Gastroesophageal sphincter (tissue), 4 donors: ENCODE data around the gene NDE1. TPM values are rescaled to one million over a fixed set of nuclear protein-coding genes. Genes with fewer than 3 reads are reported as not detected.

Experiments used
- ATAC-seq: fragments of 150-250 bp; one replicate; pipeline ENCODE4 v1.9.1; 2016; ENCODE audit warnings: mild to moderate bottlenecking, moderate library complexity
- H3K27ac ChIP-seq, 4 donors: fragments of 200-600 bp; sonication (generic) in 3 of 4; 1 replicate in 3 of 4; 2 replicates in 1 of 4; pipeline ENCODE4 v1.5.1; 2016 to 2019
- H3K27me3 ChIP-seq: fragments of 200-600 bp; sonication (generic); one replicate; pipeline ENCODE4 v1.5.1; 2019
- H3K36me3 ChIP-seq, 2 donors: fragments of 200-600 bp; sonication (generic); one replicate each; pipeline ENCODE4 v1.5.1; 2019; ENCODE audit warnings: control low read depth in 1 of 2
- H3K4me1 ChIP-seq, 3 donors: fragments of 200-600 bp; sonication (generic); 1 replicate in 2 of 3; 2 replicates in 1 of 3; pipeline ENCODE4 v1.5.1; 2016 to 2019; ENCODE audit warnings: control low read depth in 2 of 3
- H3K4me3 ChIP-seq, 2 donors: fragments of 200-600 bp; sonication (generic); one replicate each; pipeline ENCODE4 v1.5.1; 2019; ENCODE audit warnings: mild to moderate bottlenecking in 1 of 2, moderate library complexity in 1 of 2
- H3K9me3 ChIP-seq, 3 donors: fragments of 200-600 bp; sonication (generic); one replicate each; pipeline ENCODE4 v1.5.1; 2017 to 2019; ENCODE audit warnings: control low read depth in 2 of 3
- CTCF ChIP-seq, 4 experiments: fragments of 200-600 bp in 2 of 4; fragments of 450-650 bp in 2 of 4; sonication (generic) in 1 of 4; IDR thresholded peaks; one replicate each; pipeline ENCODE4 v1.5.1; 2017 to 2019; ENCODE audit warnings: antibody characterized with exemption in 4 of 4, mild to moderate bottlenecking in 2 of 4, moderate library complexity in 2 of 4
- EP300 ChIP-seq: sonication (generic); formaldehyde crosslinking; IDR thresholded peaks from one replicate; pipeline ENCODE4 v1.6.1; 2017; ENCODE audit warnings: antibody characterized with exemption, mild to moderate bottlenecking
- POLR2A ChIP-seq, 2 donors: fragments of 450-650 bp; IDR thresholded peaks; one replicate each; pipeline ENCODE4 v1.6.1; 2017; ENCODE audit warnings: antibody characterized with exemption in 2 of 2, mild to moderate bottlenecking in 2 of 2, moderate library complexity in 1 of 2
- POLR2AphosphoS5 ChIP-seq: sonication (generic); formaldehyde crosslinking; IDR thresholded peaks from one replicate; pipeline ENCODE4 v1.6.1; 2017; ENCODE audit warnings: antibody characterized with exemption
- WGBS, 2 donors: methylation state at CpG; one replicate each; pipeline ENCODE4 v1.1.5; 2018; ENCODE audit warnings: low coverage in 1 of 2; 5-methylcytosine and 5-hydroxymethylcytosine counted together
- total RNA-seq, 4 donors: library from RNA; depleted of rRNA; stranded (reverse); fragments of >200 nt; gene quantifications; one replicate each; pipeline ENCODE4 v1.1.0, GENCODE V29; 2016

Gene NDE1
- total RNA-seq, 4 donors from 2014 or later: 34.9 to 123 (median 62.3) TPM

- peaks cover 0 to 95% of the 10 kb centered on the region in 2 donors for H3K36me3 ChIP-seq
- ATAC-seq: no peak
- no peaks in the 10 kb centered on the region for H3K27me3 ChIP-seq
- no peak overlapping the region for H3K4me3 ChIP-seq
- no peak for TF ChIP-seq POLR2AphosphoS5
- TF ChIP-seq POLR2A (IDR thresholded peaks at IDR 0.05): no peak
- no peak for TF ChIP-seq CTCF (IDR thresholded peaks at IDR 0.05)
- TF ChIP-seq EP300: no peak
- H3K9me3 ChIP-seq: no peaks in the 10 kb centered on the region
- no peaks in the 10 kb centered on the region for H3K4me1 ChIP-seq
- whole genome bisulfite sequencing, 2 donors: 87% methylated on average over 5 of the region's 5 CpGs; no CpG with 5 or more reads in 1 of the 2 donors
- H3K27ac ChIP-seq: no peak overlapping the region
These were observed 44.5 kb downstream of the NDE1 start for GRCh38 chr16:15694499-15694898.

- WGBS, 2 donors: 89 to 94% methylated on average over 3 to 9 of the region's 12 CpGs
- ATAC-seq: no peak
These were observed 49.8 kb downstream of the NDE1 start for GRCh38 chr16:15699819-15700218.

GRCh38 chr16:15701367-15701766, 51.3 kb downstream of the NDE1 start:
- Histone ChIP-seq H3K27ac (peak overlapping the region in 3 of 4 donors; percentile 71 to 77 (median 74)), H3K36me3 (peaks cover 0 to 87% of the 10 kb centered on the region in 2 donors), H3K4me1 (peaks cover 0 to 15% (median 0%) of the 10 kb centered on the region in 3 donors), H3K27me3 (no peaks in the 10 kb centered on the region), H3K9me3 (no peaks in the 10 kb centered on the region), H3K4me3 (no peak overlapping the region)
- ATAC-seq: no peak
- WGBS, 2 donors: 18 to 57% methylated on average over 5 to 6 of the region's 6 CpGs
- no peak for TF ChIP-seq POLR2A (IDR thresholded peaks at IDR 0.05)
- no peak for TF ChIP-seq POLR2AphosphoS5
- TF ChIP-seq EP300: no peak
- no peak for TF ChIP-seq CTCF (IDR thresholded peaks at IDR 0.05)

More at GRCh38 chr16:15699819-15700218, 49.8 kb downstream of the NDE1 start:
- no peak overlapping the region for H3K4me3 ChIP-seq
- peaks cover 0 to 9% (median 0%) of the 10 kb centered on the region in 3 donors for H3K4me1 ChIP-seq
- H3K9me3 ChIP-seq: no peaks in the 10 kb centered on the region
- peaks cover 0 to 88% of the 10 kb centered on the region in 2 donors for H3K36me3 ChIP-seq
- no peaks in the 10 kb centered on the region for H3K27me3 ChIP-seq
- H3K27ac ChIP-seq: no peak overlapping the region
- TF ChIP-seq POLR2A (IDR thresholded peaks at IDR 0.05): no peak
- TF ChIP-seq POLR2AphosphoS5: peak; percentile 28
- TF ChIP-seq CTCF (IDR thresholded peaks at IDR 0.05): no peak

- Histone ChIP-seq H3K9me3 (no peaks in the 10 kb centered on the region), H3K36me3 (peaks cover 0 to 87% of the 10 kb centered on the region in 2 donors), H3K4me1 (peaks cover 0 to 22% (median 0%) of the 10 kb centered on the region in 3 donors), H3K27me3 (no peaks in the 10 kb centered on the region), H3K4me3 (no peak overlapping the region), H3K27ac (peak overlapping the region; percentile 32 to 77 (median 72))
- 33 to 44% methylated on average over 7 to 9 of the region's 11 CpGs for WGBS, 2 donors
- no peak for TF ChIP-seq POLR2A (IDR thresholded peaks at IDR 0.05)
- TF ChIP-seq POLR2AphosphoS5: peak; percentile 63
- ATAC-seq: peak; percentile 11
These were observed 52.2 kb downstream of the NDE1 start for GRCh38 chr16:15701975-15702970.

- H3K27ac ChIP-seq: peak overlapping the region; percentile 32 to 77 (median 72)
- H3K9me3 ChIP-seq: no peaks in the 10 kb centered on the region
- TF ChIP-seq POLR2AphosphoS5 (peak; percentile 68), CTCF (IDR thresholded peaks at IDR 0.05) (no peak), POLR2A (IDR thresholded peaks at IDR 0.05) (peak in 1 of 2 donors; percentile 8), EP300 (no peak)
- no peak for ATAC-seq
- peaks cover 0 to 87% of the 10 kb centered on the region in 2 donors for H3K36me3 ChIP-seq
- no peak overlapping the region for H3K4me3 ChIP-seq
- 25 to 63% methylated on average over 11 to 13 of the region's 14 CpGs for WGBS, 2 donors
- no peaks in the 10 kb centered on the region for H3K27me3 ChIP-seq
- peaks cover 0 to 31% (median 0%) of the 10 kb centered on the region in 3 donors for H3K4me1 ChIP-seq
These were observed 53.1 kb downstream of the NDE1 start for GRCh38 chr16:15703029-15703736.
